Uterus (tissue), 4 donors: ENCODE measurements around the gene CPO. TPM values are rescaled to one million over a fixed set of nuclear protein-coding genes. Genes with fewer than 3 reads are reported as not detected.

ENCODE experiments used
- DNase-seq, 2 donors: peaks; one replicate each; pipeline ENCODE4 v3.0.0-alpha.2; 2019 to 2020
- H3K27ac ChIP-seq, 2 donors: fragments of 200-600 bp; sonication (generic); 1 replicate in 1 of 2; 2 replicates in 1 of 2; pipeline ENCODE4 v1.5.1; 2016 to 2018
- H3K27me3 ChIP-seq, 2 donors: fragments of 200-600 bp; sonication (generic); one replicate each; pipeline ENCODE4 v1.5.1; 2018 to 2019; ENCODE audit warnings: control low read depth in 1 of 2
- H3K36me3 ChIP-seq, 2 donors: fragments of 200-600 bp; sonication (generic); one replicate each; pipeline ENCODE4 v1.5.1; 2019; ENCODE audit warnings: control low read depth in 1 of 2
- H3K4me1 ChIP-seq, 2 donors: fragments of 200-600 bp; sonication (generic); one replicate each; pipeline ENCODE4 v1.5.1; 2018 to 2019; ENCODE audit warnings: control low read depth in 1 of 2
- H3K4me3 ChIP-seq, 2 donors: fragments of 200-600 bp; sonication (generic); 1 replicate in 1 of 2; 2 replicates in 1 of 2; pipeline ENCODE4 v1.5.1; 2018 to 2019; ENCODE audit warnings: mild to moderate bottlenecking in 1 of 2
- H3K9me3 ChIP-seq, 2 donors: fragments of 200-600 bp; sonication (generic); one replicate each; pipeline ENCODE4 v1.5.1; 2019; ENCODE audit warnings: control low read depth in 1 of 2
- CTCF ChIP-seq, 4 experiments: fragments of 200-600 bp in 2 of 4; fragments of 450-650 bp in 2 of 4; sonication (generic) in 2 of 4; IDR thresholded peaks; one replicate each; pipeline ENCODE4 v1.5.1; 2016 to 2019; ENCODE audit warnings: antibody characterized with exemption in 4 of 4, mild to moderate bottlenecking in 2 of 4, moderate library complexity in 1 of 4
- POLR2A ChIP-seq, 2 donors: fragments of 450-650 bp; IDR thresholded peaks; one replicate each; pipeline ENCODE4 v1.6.1; 2016; ENCODE audit warnings: antibody characterized with exemption in 2 of 2, mild to moderate bottlenecking in 1 of 2, moderate library complexity in 1 of 2
- intact Hi-C: fragments of 100-400 bp; cut with DNase I; formaldehyde crosslinking; loops from one replicate; pipeline ENCODE4 v1.15.1; 2023; ENCODE audit warnings: low total_unique reads
- total RNA-seq, 4 donors: library from RNA; depleted of rRNA in 3 of 4; stranded (reverse); fragments of >200 nt in 3 of 4; gene quantifications; one replicate each; pipeline versions ENCODE4 v1.1.0 to v1.2.4, GENCODE V29; 2014 to 2023
- donor health status: DM: yes; HTN: yes; CAD: no.

CPO gene
- under 1 TPM in 1 of 4 donors, not detected in 3; 0.90 TPM for total RNA-seq

- DNase-seq = no peak
- Histone ChIP-seq H3K36me3 (no peaks in the 10 kb centered on the region), H3K4me3 (no peak within 1 kb of the TSS), H3K27me3 (no peaks in the 10 kb centered on the region), H3K9me3 (no peaks in the 10 kb centered on the region), H3K27ac (no peak within 1 kb of the TSS), H3K4me1 (no peaks in the 10 kb centered on the region)
- intact Hi-C loops = no loop called here
- TF ChIP-seq POLR2A (IDR thresholded peaks at IDR 0.05) (no peak), CTCF (IDR thresholded peaks at IDR 0.05) (no peak)
Measured at GRCh38 chr2:206939340-206939739, at the start of gene CPO. CPO (plus strand) TSS chr2:206939518; CDS start chr2:206939600, 82 bp downstream.

GRCh38 chr2:206890179-206890578 is 49.1 kb upstream of the CPO start:
- no peaks in the 10 kb centered on the region for H3K27me3 ChIP-seq
- no peaks in the 10 kb centered on the region for H3K4me1 ChIP-seq
- intact Hi-C loops = no loop called here
- TF ChIP-seq CTCF (IDR thresholded peaks at IDR 0.05) (no peak), POLR2A (IDR thresholded peaks at IDR 0.05) (no peak)
- no peaks in the 10 kb centered on the region for H3K9me3 ChIP-seq
- H3K27ac ChIP-seq = no peak overlapping the region
- no peaks in the 10 kb centered on the region for H3K36me3 ChIP-seq
- H3K4me3 ChIP-seq = no peak overlapping the region
- DNase-seq = no peak

GRCh38 chr2:206890926-206891325 is 48.4 kb upstream of the CPO start:
- H3K27ac ChIP-seq = no peak overlapping the region
- DNase-seq = no peak
- no peaks in the 10 kb centered on the region for H3K27me3 ChIP-seq
- H3K36me3 ChIP-seq = no peaks in the 10 kb centered on the region
- H3K4me3 ChIP-seq = no peak overlapping the region
- no peaks in the 10 kb centered on the region for H3K9me3 ChIP-seq
- no peaks in the 10 kb centered on the region for H3K4me1 ChIP-seq
- intact Hi-C loops = no loop called here
- no peak for TF ChIP-seq CTCF (IDR thresholded peaks at IDR 0.05)

GRCh38 chr2:206915121-206915520 is 24.2 kb upstream of the CPO start:
- peak overlapping the region in 1 of 2 donors; percentile 22 for H3K27ac ChIP-seq
- DNase-seq = peak in 1 of 2 donors; percentile 34
- H3K27me3 ChIP-seq = no peaks in the 10 kb centered on the region
- no peaks in the 10 kb centered on the region for H3K9me3 ChIP-seq
- no peaks in the 10 kb centered on the region for H3K36me3 ChIP-seq
- TF ChIP-seq CTCF (IDR thresholded peaks at IDR 0.05) = no peak
- H3K4me1 ChIP-seq = no peaks in the 10 kb centered on the region
- H3K4me3 ChIP-seq = no peak overlapping the region
- intact Hi-C loops = no loop called here

GRCh38 chr2:206918263-206918662 is 21.1 kb upstream of the CPO start:
- Histone ChIP-seq H3K4me1 (no peaks in the 10 kb centered on the region), H3K36me3 (no peaks in the 10 kb centered on the region), H3K27me3 (no peaks in the 10 kb centered on the region), H3K27ac (no peak overlapping the region), H3K9me3 (no peaks in the 10 kb centered on the region), H3K4me3 (no peak overlapping the region)
- intact Hi-C loops = no loop called here
- TF ChIP-seq CTCF (IDR thresholded peaks at IDR 0.05) = no peak
- TF ChIP-seq POLR2A (IDR thresholded peaks at IDR 0.05) = no peak
- no peak for DNase-seq
